Lower leg skin (tissue), 3 donors: ENCODE results near the gene HMOX2.

Experiments
- CTCF ChIP-seq, 3 donors: fragments of 450-650 bp; IDR thresholded peaks; one replicate each; pipeline ENCODE4 v1.5.1; 2016; ENCODE audit warnings: antibody characterized with exemption in 3 of 3, mild to moderate bottlenecking in 3 of 3, moderate library complexity in 2 of 3
- POLR2A ChIP-seq, 2 donors: fragments of 450-650 bp; IDR thresholded peaks; one replicate each; pipeline ENCODE4 v1.6.1; 2016 to 2017; ENCODE audit warnings: antibody characterized with exemption in 2 of 2, mild to moderate bottlenecking in 1 of 2, moderate library complexity in 1 of 2

GRCh38 chr16:4498546-4499195, 22.5 kb downstream of the HMOX2 start:
- TF ChIP-seq CTCF (IDR thresholded peaks at IDR 0.05) (no peak), POLR2A (IDR thresholded peaks at IDR 0.05) (no peak)
